Ovary (tissue), 3 donors: ENCODE results near the gene JPH3.

ENCODE experiments used
- CTCF ChIP-seq, 3 donors: fragments of 450-650 bp in 2 of 3; fragments of 200-600 bp in 1 of 3; IDR thresholded peaks; one replicate each; pipeline versions ENCODE4 v1.5.1 to v1.8.0; 2016 to 2022; ENCODE audit warnings: antibody characterized with exemption in 3 of 3, mild to moderate bottlenecking in 1 of 3
- EP300 ChIP-seq: sonication (generic); formaldehyde crosslinking; IDR thresholded peaks from one replicate; pipeline ENCODE4 v1.6.1; 2017; ENCODE audit warnings: antibody characterized with exemption
- POLR2A ChIP-seq: fragments of 450-650 bp; IDR thresholded peaks from one replicate; pipeline ENCODE4 v1.6.1; 2017; ENCODE audit warnings: antibody characterized with exemption, mild to moderate bottlenecking, moderate library complexity
- donor health status: DM: no; HTN: no; CAD: no.

DNA sequence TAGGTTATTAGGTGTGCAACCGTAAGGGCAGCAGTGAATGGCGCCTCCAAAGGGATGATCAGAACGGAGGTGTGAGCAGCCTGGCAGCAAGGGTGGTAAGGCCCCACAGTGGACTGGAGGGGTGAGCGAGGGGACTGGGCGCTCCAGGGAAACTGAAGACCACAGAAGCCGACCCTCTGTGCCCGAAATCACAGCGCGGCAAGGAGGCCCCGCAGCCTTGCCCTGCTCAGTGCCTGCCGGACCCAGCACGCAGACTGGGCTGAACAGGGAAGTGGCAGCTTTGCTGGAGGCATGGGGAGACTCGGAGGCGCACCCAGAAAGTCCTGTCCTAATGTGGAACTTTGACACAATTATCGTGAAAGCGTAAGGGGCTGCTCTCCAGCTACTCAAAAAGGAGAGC is 125.0 kb downstream of the JPH3 start:
- TF ChIP-seq CTCF (IDR thresholded peaks at IDR 0.05), result no peak
- no peak for TF ChIP-seq POLR2A
- no peak for TF ChIP-seq EP300
